ENCODE results near the gene SELENOW.

DNA sequence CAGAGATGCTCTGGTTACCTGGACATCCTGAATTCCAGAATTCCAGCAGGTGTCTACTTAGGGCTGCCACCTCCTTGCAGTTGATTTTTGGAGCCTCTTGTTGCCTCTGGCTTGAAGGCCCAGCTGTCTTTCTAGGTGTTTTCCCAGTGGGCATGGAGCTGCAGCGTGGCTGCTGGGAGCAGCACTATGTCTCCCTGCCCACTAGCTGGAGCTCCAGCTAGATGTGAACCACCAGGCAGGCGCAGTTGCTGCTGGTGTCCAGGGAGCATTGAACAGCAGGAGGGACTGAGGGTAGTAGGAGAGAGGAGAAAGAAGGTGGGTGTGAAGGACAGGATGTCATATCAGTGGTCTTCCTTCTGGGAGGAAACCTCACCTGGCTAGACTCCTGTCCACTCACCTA lies 9.9 kb upstream of the SELENOW start:
- TF ChIP-seq, protein P1, sequence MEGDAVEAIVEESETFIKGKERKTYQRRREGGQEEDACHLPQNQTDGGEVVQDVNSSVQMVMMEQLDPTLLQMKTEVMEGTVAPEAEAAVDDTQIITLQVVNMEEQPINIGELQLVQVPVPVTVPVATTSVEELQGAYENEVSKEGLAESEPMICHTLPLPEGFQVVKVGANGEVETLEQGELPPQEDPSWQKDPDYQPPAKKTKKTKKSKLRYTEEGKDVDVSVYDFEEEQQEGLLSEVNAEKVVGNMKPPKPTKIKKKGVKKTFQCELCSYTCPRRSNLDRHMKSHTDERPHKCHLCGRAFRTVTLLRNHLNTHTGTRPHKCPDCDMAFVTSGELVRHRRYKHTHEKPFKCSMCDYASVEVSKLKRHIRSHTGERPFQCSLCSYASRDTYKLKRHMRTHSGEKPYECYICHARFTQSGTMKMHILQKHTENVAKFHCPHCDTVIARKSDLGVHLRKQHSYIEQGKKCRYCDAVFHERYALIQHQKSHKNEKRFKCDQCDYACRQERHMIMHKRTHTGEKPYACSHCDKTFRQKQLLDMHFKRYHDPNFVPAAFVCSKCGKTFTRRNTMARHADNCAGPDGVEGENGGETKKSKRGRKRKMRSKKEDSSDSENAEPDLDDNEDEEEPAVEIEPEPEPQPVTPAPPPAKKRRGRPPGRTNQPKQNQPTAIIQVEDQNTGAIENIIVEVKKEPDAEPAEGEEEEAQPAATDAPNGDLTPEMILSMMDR (IDR thresholded peaks at IDR 0.05): no peak
- TF ChIP-seq POLR2A (IDR thresholded peaks at IDR 0.05) (no peak), POLR2AphosphoS5 (IDR thresholded peaks at IDR 0.05) (no peak)

Data from transverse colon (tissue), 4 donors.